Neural cell (in vitro differentiated cells): ENCODE results near the gene CCND3. TPM values are rescaled to one million over a fixed set of nuclear protein-coding genes. Genes with fewer than 3 reads are reported as not detected.
A peak's percentile ranks its signal among the peaks of the same experiment; 100 is the strongest.

ENCODE experiments used
- H2AFZ ChIP-seq: fragments of 200-600, 300-800 bp; sonication (generic), shearing (Covaris generic); 2 replicates; pipeline ENCODE4 v1.6.0; 2014; ENCODE audit warnings: low read depth, mild to moderate bottlenecking, antibody characterized with exemption, low read length, moderate library complexity
- H3F3A ChIP-seq: fragments of 200-600 bp; shearing (Covaris generic); 2 replicates; pipeline ENCODE4 v1.6.1; 2016; ENCODE audit warnings: mild to moderate bottlenecking, moderate library complexity, mixed read lengths, antibody characterized with exemption, low read length; ENCODE audit not compliant: insufficient read depth, poor library complexity, severe bottlenecking
- H3K27ac ChIP-seq: fragments of 200-600, 300-800 bp; sonication (generic), shearing (Covaris generic); 2 replicates; pipeline ENCODE4 v1.5.1; 2014; ENCODE audit warnings: mild to moderate bottlenecking, low read length, moderate library complexity
- H3K27me3 ChIP-seq: fragments of 300-800, 200-600 bp; sonication (generic), shearing (Covaris generic); 2 replicates; pipeline ENCODE4 v1.6.0; 2014; ENCODE audit warnings: mild to moderate bottlenecking, low read depth, low read length, moderate library complexity; ENCODE audit not compliant: insufficient read depth
- H3K36me3 ChIP-seq: fragments of 300-800, 200-600 bp; sonication (generic), shearing (Covaris generic); 2 replicates; pipeline ENCODE4 v1.5.1; 2014; ENCODE audit warnings: mild to moderate bottlenecking, antibody characterized with exemption, low read length, moderate library complexity; ENCODE audit not compliant: insufficient read depth
- H3K4me2 ChIP-seq: fragments of 300-800, 200-600 bp; sonication (generic), shearing (Covaris generic); 2 replicates; pipeline ENCODE4 v1.6.0; 2014; ENCODE audit warnings: mild to moderate bottlenecking, low read length
- H3K4me3 ChIP-seq: fragments of 300-800, 200-600 bp; sonication (generic), shearing (Covaris generic); 2 replicates; pipeline ENCODE4 v1.5.1; 2014; ENCODE audit warnings: mild to moderate bottlenecking, low read length, moderate library complexity
- H3K79me2 ChIP-seq: fragments of 200-600 bp; shearing (Covaris generic); replicated peaks from 2 replicates; pipeline ENCODE4 v1.6.0; 2014; ENCODE audit warnings: mild to moderate bottlenecking, low read length, moderate library complexity; ENCODE audit not compliant: insufficient read depth
- H3K9ac ChIP-seq: fragments of 300-800, 200-600 bp; sonication (generic), shearing (Covaris generic); 2 replicates; pipeline ENCODE4 v1.6.1; 2016; ENCODE audit warnings: mild to moderate bottlenecking, low read length, mixed read lengths
- H3K9me2 ChIP-seq: fragments of 200-600 bp; shearing (Covaris generic); 2 replicates; pipeline ENCODE4 v1.6.1; 2016; ENCODE audit warnings: mild to moderate bottlenecking, low read length, mixed read lengths; ENCODE audit not compliant: insufficient read depth
- H3K9me3 ChIP-seq: fragments of 200-600, 300-800 bp; sonication (generic), shearing (Covaris generic); 2 replicates; pipeline ENCODE4 v1.6.1; 2016; ENCODE audit warnings: mild to moderate bottlenecking, mixed run types, low read length, moderate library complexity, mixed read lengths
- H4K20me1 ChIP-seq: fragments of 200-600 bp; shearing (Covaris generic); 2 replicates; pipeline ENCODE4 v1.6.1; 2016; ENCODE audit warnings: mild to moderate bottlenecking, mixed run types; ENCODE audit not compliant: insufficient read depth
- CTCF ChIP-seq: fragments of 450-650 bp; IDR thresholded peaks from 2 replicates; pipeline ENCODE4 v1.5.1; 2014; ENCODE audit warnings: antibody characterized with exemption, mild to moderate bottlenecking, moderate library complexity; ENCODE audit not compliant: poor library complexity, severe bottlenecking
- EP300 ChIP-seq: fragments of 450-650 bp; conservative IDR thresholded peaks from 2 replicates; pipeline ENCODE4 v1.6.1; 2014; ENCODE audit warnings: antibody characterized with exemption, mild to moderate bottlenecking, moderate library complexity; ENCODE audit not compliant: poor library complexity, severe bottlenecking
- EZH2 ChIP-seq: fragments of 200-600, 300-800 bp; shearing (Covaris generic), sonication (generic); IDR thresholded peaks from 2 replicates; pipeline ENCODE4 v1.6.1; 2014; ENCODE audit warnings: antibody characterized with exemption, low read length, borderline replicate concordance, mild to moderate bottlenecking; ENCODE audit not compliant: insufficient read depth, poor library complexity, severe bottlenecking
- POLR2AphosphoS5 ChIP-seq: IDR thresholded peaks from 2 replicates; pipeline ENCODE4 v1.6.1; 2012
- RAD21 ChIP-seq: fragments of 450-650 bp; conservative IDR thresholded peaks from 2 replicates; pipeline ENCODE4 v1.6.1; 2014; ENCODE audit warnings: antibody characterized with exemption, mild to moderate bottlenecking, moderate library complexity
- REST ChIP-seq: IDR thresholded peaks from 2 replicates; pipeline ENCODE4 v1.6.1; 2012; ENCODE audit warnings: borderline replicate concordance
- SMC3 ChIP-seq: fragments of 450-650 bp; conservative IDR thresholded peaks from 2 replicates; pipeline ENCODE4 v1.6.1; 2014; ENCODE audit warnings: antibody characterized with exemption, mild to moderate bottlenecking, moderate library complexity; ENCODE audit not compliant: poor library complexity
- TAF1 ChIP-seq: IDR thresholded peaks from 2 replicates; pipeline ENCODE4 v1.6.1; 2012; ENCODE audit warnings: low read depth
- polyA plus RNA-seq: library from polyadenylated mRNA; depleted of rRNA; stranded (reverse); fragments of >200 nt; gene quantifications from 2 replicates; pipeline ENCODE4 v1.2.3, GENCODE V29; 2014

Gene CCND3
- polyA plus RNA-seq, 1 donor from 2014 or later: 15.7 TPM

- TF ChIP-seq SMC3: no peak
These were observed 651 bp upstream of the CCND3 start (continued) for GRCh38 chr6:41942067-41942851.

- no peak for TF ChIP-seq CTCF
- no peak for TF ChIP-seq POLR2AphosphoS5
- no peak for TF ChIP-seq RAD21
- no peak for TF ChIP-seq TAF1
- no peak for TF ChIP-seq EP300
- no peak for TF ChIP-seq SMC3
- no peak for TF ChIP-seq EZH2
- peak overlapping the region; percentile 76 for H3K4me2 ChIP-seq
- H3K27me3 ChIP-seq: no peaks in the 10 kb centered on the region
- H3K9me3 ChIP-seq: no peaks in the 10 kb centered on the region
- H4K20me1 ChIP-seq: no peaks in the 10 kb centered on the region
- no peaks in the 10 kb centered on the region for H3K79me2 ChIP-seq
- H3K36me3 ChIP-seq: no peaks in the 10 kb centered on the region
- H2AFZ ChIP-seq: peak overlapping the region; percentile 29
- peak overlapping the region; percentile 70 for H3K9ac ChIP-seq
- peak overlapping the region; percentile 44 for H3K27ac ChIP-seq
- H3K9me2 ChIP-seq: no peaks in the 10 kb centered on the region
- peak overlapping the region; percentile 80 for H3K4me3 ChIP-seq
- no peaks in the 10 kb centered on the region for H3F3A ChIP-seq
These were observed 789 bp downstream of the CCND3 start for GRCh38 chr6:41940759-41941279.

GRCh38 chr6:41939848-41940758, 1.5 kb downstream of the CCND3 start:
- peak overlapping the region; percentile 29 for H2AFZ ChIP-seq
- no peak overlapping the region for H3K27ac ChIP-seq
- H3K36me3 ChIP-seq: no peaks in the 10 kb centered on the region
- H3K4me2 ChIP-seq: peak overlapping the region; percentile 76
- no peaks in the 10 kb centered on the region for H3K79me2 ChIP-seq
- no peaks in the 10 kb centered on the region for H3K9me2 ChIP-seq
- TF ChIP-seq REST (no peak), CTCF (no peak)
- no peaks in the 10 kb centered on the region for H4K20me1 ChIP-seq
- no peaks in the 10 kb centered on the region for H3F3A ChIP-seq
- H3K27me3 ChIP-seq: no peaks in the 10 kb centered on the region
- no peaks in the 10 kb centered on the region for H3K9me3 ChIP-seq
- H3K4me3 ChIP-seq: peak overlapping the region; percentile 80
- peak overlapping the region; percentile 70 for H3K9ac ChIP-seq
